ENCODE measurements around the gene SUSD6. TPM values are rescaled to one million over a fixed set of nuclear protein-coding genes. Genes with fewer than 3 reads are reported as not detected.

Gene SUSD6
- total and polyA plus RNA-seq, 2 experiments from 2014 or later: 15.7 to 28.4 TPM

DNA sequence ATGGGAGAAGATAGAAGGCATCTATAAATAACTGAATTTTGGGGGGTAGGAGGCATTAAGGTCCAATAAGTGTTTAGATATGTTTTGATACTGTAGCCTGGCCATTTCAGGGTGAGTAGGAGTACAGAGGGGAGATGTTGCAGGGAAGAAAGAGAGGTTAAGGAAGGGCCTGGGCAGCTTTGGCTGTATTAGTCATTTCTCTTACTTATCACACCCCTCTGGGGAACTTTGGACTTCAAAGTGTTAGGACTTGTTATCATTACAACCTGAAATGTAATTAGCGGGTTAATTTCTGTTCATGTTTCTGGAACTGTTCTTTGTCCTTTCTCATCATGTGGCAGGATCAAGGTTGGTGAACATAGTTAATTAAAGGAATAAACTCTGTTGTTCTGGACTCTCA lies 40.3 kb downstream of the SUSD6 start:
- peaks cover 81% of the 10 kb centered on the region for H3K79me2 ChIP-seq
- H4K20me1 ChIP-seq (ENCODE audit: insufficient read depth, poor library complexity, severe bottlenecking): no peaks in the 10 kb centered on the region
- peaks cover 71% of the 10 kb centered on the region for H3K4me1 ChIP-seq (ENCODE audit: insufficient read depth)
- H3K9me3 ChIP-seq (ENCODE audit: low read depth): no peaks in the 10 kb centered on the region
- H3K36me3 ChIP-seq (replicated peaks; ENCODE audit: insufficient read depth, low read depth): no peaks in the 10 kb centered on the region
- WGBS (ENCODE audit: low lambda C conversion rate, missing lambda C conversion rate): 52% methylated on average over 1 of the region's 1 CpG
- peak; percentile 63 for DNase-seq (ENCODE audit: low spot score)
- peak overlapping the region; percentile 89 for H3K27ac ChIP-seq
- H3K9me2 ChIP-seq (replicated peaks; ENCODE audit: insufficient read depth): no peaks in the 10 kb centered on the region
- no peaks in the 10 kb centered on the region for H3K27me3 ChIP-seq
- no peak overlapping the region for H2AFZ ChIP-seq
- H3K4me3 ChIP-seq: no peak overlapping the region
- H3K4me2 ChIP-seq: peak overlapping the region; percentile 38
- TF ChIP-seq, protein P1, sequence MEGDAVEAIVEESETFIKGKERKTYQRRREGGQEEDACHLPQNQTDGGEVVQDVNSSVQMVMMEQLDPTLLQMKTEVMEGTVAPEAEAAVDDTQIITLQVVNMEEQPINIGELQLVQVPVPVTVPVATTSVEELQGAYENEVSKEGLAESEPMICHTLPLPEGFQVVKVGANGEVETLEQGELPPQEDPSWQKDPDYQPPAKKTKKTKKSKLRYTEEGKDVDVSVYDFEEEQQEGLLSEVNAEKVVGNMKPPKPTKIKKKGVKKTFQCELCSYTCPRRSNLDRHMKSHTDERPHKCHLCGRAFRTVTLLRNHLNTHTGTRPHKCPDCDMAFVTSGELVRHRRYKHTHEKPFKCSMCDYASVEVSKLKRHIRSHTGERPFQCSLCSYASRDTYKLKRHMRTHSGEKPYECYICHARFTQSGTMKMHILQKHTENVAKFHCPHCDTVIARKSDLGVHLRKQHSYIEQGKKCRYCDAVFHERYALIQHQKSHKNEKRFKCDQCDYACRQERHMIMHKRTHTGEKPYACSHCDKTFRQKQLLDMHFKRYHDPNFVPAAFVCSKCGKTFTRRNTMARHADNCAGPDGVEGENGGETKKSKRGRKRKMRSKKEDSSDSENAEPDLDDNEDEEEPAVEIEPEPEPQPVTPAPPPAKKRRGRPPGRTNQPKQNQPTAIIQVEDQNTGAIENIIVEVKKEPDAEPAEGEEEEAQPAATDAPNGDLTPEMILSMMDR (IDR thresholded peaks at IDR 0.05; ENCODE audit: poor library complexity): no peak
- TF ChIP-seq EZH2phosphoT487 (IDR thresholded peaks at IDR 0.05; ENCODE audit: low read depth, severe bottlenecking, unreplicated experiment) (no peak), EZH2 (IDR thresholded peaks at IDR 0.05; ENCODE audit: borderline replicate concordance) (no peak)

DNA sequence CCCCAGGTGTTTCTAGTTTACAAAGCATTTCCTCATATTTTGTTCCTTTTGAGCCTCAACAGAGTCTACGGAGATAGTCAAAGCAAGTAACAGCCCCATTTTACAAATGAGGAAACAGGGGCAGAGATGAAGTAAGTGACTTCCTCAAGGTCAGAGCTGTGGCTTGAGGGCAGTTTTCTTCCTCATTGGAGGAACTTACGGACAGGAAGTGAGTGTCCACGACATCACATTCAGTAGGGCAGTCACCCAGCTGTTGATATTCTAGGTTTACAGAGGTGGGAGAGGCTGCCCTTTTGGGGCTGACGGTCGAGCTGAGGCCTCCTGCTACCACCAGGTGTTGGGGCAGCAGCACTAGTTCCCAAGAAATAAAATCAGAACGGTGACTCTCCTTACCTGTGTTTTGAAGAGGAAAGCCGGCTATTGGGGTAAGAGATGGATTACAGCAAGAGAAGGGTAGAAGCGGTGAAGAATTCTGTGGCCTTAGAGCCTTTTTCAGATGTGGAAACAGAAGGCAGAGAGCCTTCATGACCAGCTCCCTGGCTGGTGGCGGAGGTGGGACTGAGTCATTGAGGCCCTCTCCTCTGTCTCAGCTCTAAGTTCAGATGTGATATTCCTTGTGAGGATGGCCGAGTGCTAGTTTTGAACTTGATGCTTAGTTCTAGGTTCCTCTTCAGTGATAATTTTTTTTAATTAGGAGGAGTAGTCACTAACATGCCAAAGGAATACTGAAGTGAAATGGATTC lies 41.7 kb downstream of the SUSD6 start:
- Histone ChIP-seq H3K9me2 (replicated peaks; ENCODE audit: insufficient read depth) (no peaks in the 10 kb centered on the region), H3K27ac (peak overlapping the region; percentile 89), H3K36me3 (replicated peaks; ENCODE audit: insufficient read depth, low read depth) (no peaks in the 10 kb centered on the region), H2AFZ (no peak overlapping the region), H3K4me1 (ENCODE audit: insufficient read depth) (peaks cover 74% of the 10 kb centered on the region), H3K9me3 (ENCODE audit: low read depth) (no peaks in the 10 kb centered on the region), H3K4me2 (no peak overlapping the region), H3K4me3 (no peak overlapping the region), H3K79me2 (peaks cover 74% of the 10 kb centered on the region), H4K20me1 (ENCODE audit: insufficient read depth, poor library complexity, severe bottlenecking) (no peaks in the 10 kb centered on the region), H3K27me3 (no peaks in the 10 kb centered on the region)
- TF ChIP-seq EZH2 (IDR thresholded peaks at IDR 0.05; ENCODE audit: borderline replicate concordance): no peak
- TF ChIP-seq, protein P1 (IDR thresholded peaks at IDR 0.05; ENCODE audit: poor library complexity): no peak
- TF ChIP-seq EZH2phosphoT487 (IDR thresholded peaks at IDR 0.05; ENCODE audit: low read depth, severe bottlenecking, unreplicated experiment): no peak
- DNase-seq (ENCODE audit: low spot score): no peak
- 81% methylated on average over 10 of the region's 10 CpGs for WGBS (ENCODE audit: low lambda C conversion rate, missing lambda C conversion rate)

DNA sequence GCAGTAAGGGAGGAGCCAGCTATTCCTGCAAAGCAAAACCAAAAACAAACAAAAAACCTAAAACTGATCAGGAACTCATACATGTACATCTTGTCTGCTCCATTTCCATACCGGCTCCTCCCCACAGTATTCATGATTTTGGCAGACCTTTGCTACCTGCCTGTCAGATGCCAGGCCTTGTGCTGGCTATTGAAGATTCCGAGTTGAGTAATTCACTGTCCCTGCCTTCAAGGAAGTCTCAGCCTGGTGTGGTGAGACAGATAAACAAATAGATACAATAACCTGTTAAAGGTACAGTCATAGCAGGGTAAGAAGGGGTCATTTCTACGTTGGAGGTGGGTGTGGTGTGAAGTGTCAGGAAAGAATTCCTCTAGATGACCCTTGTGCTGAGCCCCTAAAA lies 42.7 kb downstream of the SUSD6 start:
- Histone ChIP-seq H3K9me2 (replicated peaks; ENCODE audit: insufficient read depth) (no peaks in the 10 kb centered on the region), H3K79me2 (peaks cover 74% of the 10 kb centered on the region), H2AFZ (no peak overlapping the region), H3K27ac (peak overlapping the region; percentile 89), H3K9me3 (ENCODE audit: low read depth) (no peaks in the 10 kb centered on the region), H3K4me2 (peak overlapping the region; percentile 33), H3K27me3 (no peaks in the 10 kb centered on the region), H3K36me3 (replicated peaks; ENCODE audit: insufficient read depth, low read depth) (no peaks in the 10 kb centered on the region), H3K4me1 (ENCODE audit: insufficient read depth) (peaks cover 77% of the 10 kb centered on the region), H3K4me3 (no peak overlapping the region), H4K20me1 (ENCODE audit: insufficient read depth, poor library complexity, severe bottlenecking) (no peaks in the 10 kb centered on the region)
- DNase-seq (ENCODE audit: low spot score): peak; percentile 50
- TF ChIP-seq, protein P1 (IDR thresholded peaks at IDR 0.05; ENCODE audit: poor library complexity): no peak
- TF ChIP-seq EZH2 (IDR thresholded peaks at IDR 0.05; ENCODE audit: borderline replicate concordance): no peak
- no peak for TF ChIP-seq EZH2phosphoT487 (IDR thresholded peaks at IDR 0.05; ENCODE audit: low read depth, severe bottlenecking, unreplicated experiment)
- 59% methylated on average over 3 of the region's 3 CpGs for WGBS (ENCODE audit: low lambda C conversion rate, missing lambda C conversion rate)
